ENCODE data around the gene NUDT1.

NUDT1 gene

GRCh38 chr7:2231992-2232765 is 9.8 kb upstream of the NUDT1 start:
- H3K79me2 ChIP-seq (ENCODE audit: insufficient read depth, low read length): peaks cover 55% of the 10 kb centered on the region

GRCh38 chr7:2232766-2233520 is 9.1 kb upstream of the NUDT1 start, which contains the start of gene MAD1L1:
TSS of gene MAD1L1 (minus strand) at chr7:2232945. CDS start at chr7:2230133, 2,812 bp downstream.
- Histone ChIP-seq H2AFZ (ENCODE audit: low read depth, low read length, severe bottlenecking) (peak within 1 kb of the TSS; percentile 41), H3K4me3 (ENCODE audit: insufficient read depth, low read length, poor library complexity, severe bottlenecking) (peak within 1 kb of the TSS; percentile 89), H4K20me1 (ENCODE audit: low read depth, low read length) (no peaks in the 10 kb centered on the region), H3K36me3 (ENCODE audit: low read length) (peaks cover 6% of the 10 kb centered on the region; the same call in 1 of the 2 replicates), H3K27me3 (ENCODE audit: low read length) (no peaks in the 10 kb centered on the region), H3K79me2 (ENCODE audit: insufficient read depth, low read length) (peaks cover 48% of the 10 kb centered on the region), H3K4me2 (ENCODE audit: low read depth, low read length, poor library complexity, severe bottlenecking) (peak within 1 kb of the TSS; percentile 85), H3K9ac (ENCODE audit: low read length) (peak within 1 kb of the TSS; percentile 97), H3F3A (ENCODE audit: insufficient read depth) (peaks cover 33% of the 10 kb centered on the region), H3K9me3 (ENCODE audit: insufficient read depth, low read length) (no peaks in the 10 kb centered on the region), H3K27ac (ENCODE audit: low read depth, low read length) (peak within 1 kb of the TSS; percentile 39), H3K9me2 (replicated peaks; ENCODE audit: insufficient read depth, low read length) (no peaks in the 10 kb centered on the region)
- TF ChIP-seq EZH2phosphoT487 (conservative IDR thresholded peaks at IDR 0.05; ENCODE audit: low read length): no peak
- no peak for TF ChIP-seq CTCF (IDR thresholded peaks at IDR 0.05; ENCODE audit: insufficient read depth, low read length, poor library complexity, severe bottlenecking)

More at GRCh38 chr7:2231992-2232765, 9.8 kb upstream of the NUDT1 start:
- peaks cover 27% of the 10 kb centered on the region for H3F3A ChIP-seq (ENCODE audit: insufficient read depth)
- H3K36me3 ChIP-seq (ENCODE audit: low read length): peaks cover 6% of the 10 kb centered on the region; the same call in 1 of the 2 replicates
- H3K4me3 ChIP-seq (ENCODE audit: insufficient read depth, low read length, poor library complexity, severe bottlenecking): peak overlapping the region; percentile 89
- H3K4me2 ChIP-seq (ENCODE audit: low read depth, low read length, poor library complexity, severe bottlenecking): peak overlapping the region; percentile 85
- peak overlapping the region; percentile 39 for H3K27ac ChIP-seq (ENCODE audit: low read depth, low read length)
- H3K9me2 ChIP-seq (replicated peaks; ENCODE audit: insufficient read depth, low read length): no peaks in the 10 kb centered on the region
- TF ChIP-seq CTCF (IDR thresholded peaks at IDR 0.05; ENCODE audit: insufficient read depth, low read length, poor library complexity, severe bottlenecking) (no peak), EZH2phosphoT487 (conservative IDR thresholded peaks at IDR 0.05; ENCODE audit: low read length) (no peak)
- H2AFZ ChIP-seq (ENCODE audit: low read depth, low read length, severe bottlenecking): peak overlapping the region; percentile 41
- peak overlapping the region; percentile 97 for H3K9ac ChIP-seq (ENCODE audit: low read length)
- no peaks in the 10 kb centered on the region for H3K27me3 ChIP-seq (ENCODE audit: low read length)
- no peaks in the 10 kb centered on the region for H4K20me1 ChIP-seq (ENCODE audit: low read depth, low read length)
- H3K9me3 ChIP-seq (ENCODE audit: insufficient read depth, low read length): no peaks in the 10 kb centered on the region

GRCh38 chr7:2233926-2234325 is 8.1 kb upstream of the NUDT1 start:
- Histone ChIP-seq H3K36me3 (ENCODE audit: low read length) (peaks cover 6% of the 10 kb centered on the region; the same call in 1 of the 2 replicates), H3K27me3 (ENCODE audit: low read length) (no peaks in the 10 kb centered on the region), H3K27ac (ENCODE audit: low read depth, low read length) (no peak overlapping the region), H3K9me2 (replicated peaks; ENCODE audit: insufficient read depth, low read length) (no peaks in the 10 kb centered on the region), H3K9me3 (ENCODE audit: insufficient read depth, low read length) (no peaks in the 10 kb centered on the region), H3K9ac (ENCODE audit: low read length) (no peak overlapping the region), H3K4me2 (ENCODE audit: low read depth, low read length, poor library complexity, severe bottlenecking) (no peak overlapping the region), H3F3A (ENCODE audit: insufficient read depth) (peaks cover 39% of the 10 kb centered on the region), H3K79me2 (ENCODE audit: insufficient read depth, low read length) (peaks cover 42% of the 10 kb centered on the region), H3K4me3 (ENCODE audit: insufficient read depth, low read length, poor library complexity, severe bottlenecking) (no peak overlapping the region), H4K20me1 (ENCODE audit: low read depth, low read length) (no peaks in the 10 kb centered on the region), H2AFZ (ENCODE audit: low read depth, low read length, severe bottlenecking) (no peak overlapping the region)
- no peak for TF ChIP-seq CTCF (IDR thresholded peaks at IDR 0.05; ENCODE audit: insufficient read depth, low read length, poor library complexity, severe bottlenecking)

Data from SU-DHL-6 (cell line).